H1 (cell line): ENCODE results near the gene DPF1. TPM values are rescaled to one million over a fixed set of nuclear protein-coding genes. Genes with fewer than 3 reads are reported as not detected.

ENCODE experiments used
- CTCF ChIA-PET: fragments of 300-600 bp; sonication (Branson Sonifier 250); formaldehyde crosslinking; loops from one replicate; lab custom pipeline; 2021; ENCODE audit not compliant: partially characterized antibody; lab: Charles Lee
- POLR2A ChIA-PET: fragments of 300-600 bp; sonication (Branson Sonifier 250); formaldehyde crosslinking; loops from one replicate; lab custom pipeline; 2021; ENCODE audit warnings: inconsistent platforms; ENCODE audit not compliant: partially characterized antibody; lab: Charles Lee
- DNase-seq, 2 experiments: peaks; one replicate each; pipeline versions ENCODE4 v3.0.0 to v3.0.0-alpha.2; 2010 to 2022; ENCODE audit warnings: low spot score in 2 of 2, low read depth in 1 of 2, mixed read lengths in 1 of 2
- FAIRE-seq: peaks from 2 replicates; lab custom pipeline; 2011; peaks lifted over from hg19 to GRCh38; lab: Jason Lieb, UNC
- H2AFZ ChIP-seq: 2 replicates; pipeline ENCODE4 v1.8.1; 2012; ENCODE audit warnings: low read length, inconsistent platforms
- H2AK5ac ChIP-seq: 2 replicates; pipeline ENCODE4 v1.6.1; 2013; ENCODE audit warnings: low read depth, low read length
- H2BK120ac ChIP-seq: replicated peaks from 2 replicates; pipeline ENCODE3; 2013; ENCODE audit warnings: low read depth, low read length, inconsistent platforms
- H2BK12ac ChIP-seq: 2 replicates; pipeline ENCODE4 v1.6.1; 2013; ENCODE audit warnings: low read depth, low read length
- H2BK15ac ChIP-seq: 2 replicates; pipeline ENCODE4 v1.6.1; 2013; ENCODE audit warnings: low read length
- H2BK20ac ChIP-seq: 2 replicates; pipeline ENCODE4 v1.6.1; 2013; ENCODE audit warnings: low read length
- H2BK5ac ChIP-seq: 2 replicates; pipeline ENCODE4 v1.6.1; 2013; ENCODE audit warnings: low read depth, low read length
- H3K14ac ChIP-seq: 2 replicates; pipeline ENCODE4 v1.6.1; 2013; ENCODE audit warnings: inconsistent platforms; ENCODE audit not compliant: insufficient read length
- H3K18ac ChIP-seq: 2 replicates; pipeline ENCODE4 v1.6.1; 2013; ENCODE audit warnings: low read length; ENCODE audit errors: extremely low read depth
- H3K23ac ChIP-seq: 2 replicates; pipeline ENCODE4 v1.6.1; 2013; ENCODE audit warnings: inconsistent platforms; ENCODE audit not compliant: insufficient read length
- H3K23me2 ChIP-seq: 2 replicates; pipeline ENCODE4 v1.6.1; 2013; ENCODE audit warnings: low read depth, low read length
- H3K27ac ChIP-seq: 2 replicates; pipeline ENCODE4 v1.6.1; 2011; ENCODE audit warnings: low read depth, low read length, inconsistent platforms
- H3K27me3 ChIP-seq, 4 experiments: replicated peaks in 1 of 4; 1 replicate in 1 of 4; 2 replicates in 3 of 4; pipeline versions ENCODE4 v1.6.1 to v1.8.1; 2011 to 2013; ENCODE audit warnings: low read length in 3 of 4, mild to moderate bottlenecking in 3 of 4, inconsistent platforms in 2 of 4, mixed read lengths in 2 of 4, moderate library complexity in 1 of 4; ENCODE audit not compliant: control insufficient read depth in 3 of 4, insufficient read depth in 3 of 4; ENCODE audit errors: extremely low read depth in 1 of 4
- H3K36me3 ChIP-seq, 4 experiments: 2 replicates each; pipeline versions ENCODE4 v1.6.1 to v1.8.1; 2011 to 2013; ENCODE audit warnings: mild to moderate bottlenecking in 4 of 4, low read length in 3 of 4, moderate library complexity in 2 of 4, control low read depth in 1 of 4, inconsistent platforms in 1 of 4; ENCODE audit not compliant: insufficient read depth in 4 of 4, control insufficient read depth in 2 of 4
- H3K4ac ChIP-seq: replicated peaks from 2 replicates; pipeline ENCODE3; 2013; ENCODE audit warnings: low read length, low read depth, mixed read lengths, inconsistent platforms; ENCODE audit not compliant: insufficient read length
- H3K4me1 ChIP-seq, 4 experiments: replicated peaks in 1 of 4; 1 replicate in 1 of 4; 2 replicates in 3 of 4; pipeline versions ENCODE4 v1.6.1 to v1.8.1; 2011 to 2013; ENCODE audit warnings: low read length in 3 of 4, inconsistent platforms in 2 of 4, mixed read lengths in 1 of 4; ENCODE audit not compliant: insufficient read depth in 4 of 4, control insufficient read depth in 3 of 4
- H3K4me2 ChIP-seq, 2 experiments: 2 replicates each; pipeline versions ENCODE4 v1.6.1 to v1.8.1; 2011 to 2013; ENCODE audit warnings: low read depth in 2 of 2, low read length in 2 of 2, control low read depth in 1 of 2, inconsistent platforms in 1 of 2, mild to moderate bottlenecking in 1 of 2; ENCODE audit not compliant: insufficient read depth in 1 of 2
- H3K4me3 ChIP-seq, 4 experiments: fragments of 200-600, 300-600 bp in 1 of 4; sonication (generic), shearing (Covaris generic), sonication (Bioruptor Twin) in 1 of 4; 2 replicates each; pipeline versions ENCODE4 v1.5.1 to v1.8.1; 2011 to 2016; ENCODE audit warnings: low read length in 4 of 4, low read depth in 3 of 4, control low read depth in 2 of 4, inconsistent platforms in 2 of 4, mild to moderate bottlenecking in 2 of 4, mixed read lengths in 1 of 4, moderate library complexity in 1 of 4; ENCODE audit not compliant: insufficient read depth in 2 of 4; ENCODE audit errors: extremely low read depth in 1 of 4
- H3K56ac ChIP-seq: replicated peaks from 2 replicates; pipeline ENCODE3; 2013; ENCODE audit warnings: low read depth, mild to moderate bottlenecking, mixed read lengths, low read length, inconsistent platforms; ENCODE audit not compliant: insufficient read length
- H3K79me1 ChIP-seq: 2 replicates; pipeline ENCODE4 v1.6.1; 2013; ENCODE audit warnings: low read depth, low read length, control low read depth
- H3K79me2 ChIP-seq, 2 experiments: 2 replicates each; pipeline versions ENCODE4 v1.6.1 to v1.8.1; 2012 to 2013; ENCODE audit warnings: low read length in 2 of 2, mild to moderate bottlenecking in 2 of 2, inconsistent platforms in 1 of 2; ENCODE audit not compliant: insufficient read depth in 2 of 2, control insufficient read depth in 1 of 2
- H3K9ac ChIP-seq, 4 experiments: replicated peaks in 1 of 4; 1 replicate in 1 of 4; 2 replicates in 3 of 4; pipeline versions ENCODE4 v1.6.1 to v1.8.1; 2011 to 2013; ENCODE audit warnings: low read depth in 3 of 4, low read length in 3 of 4, control low read depth in 2 of 4, mild to moderate bottlenecking in 2 of 4, moderate library complexity in 2 of 4, inconsistent platforms in 1 of 4; ENCODE audit errors: extremely low read depth in 1 of 4
- H3K9me3 ChIP-seq, 2 experiments: 2 replicates each; pipeline versions ENCODE4 v1.6.1 to v1.8.1; 2012 to 2013; ENCODE audit warnings: mild to moderate bottlenecking in 2 of 2, moderate library complexity in 2 of 2, control low read depth in 1 of 2, inconsistent platforms in 1 of 2, low read depth in 1 of 2, low read length in 1 of 2, mixed read lengths in 1 of 2; ENCODE audit not compliant: insufficient read depth in 2 of 2
- H4K20me1 ChIP-seq, 2 experiments: replicated peaks in 1 of 2; 2 replicates each; pipeline versions ENCODE3 to v1.8.1; 2011 to 2013; ENCODE audit warnings: inconsistent platforms in 2 of 2, low read length in 2 of 2, mild to moderate bottlenecking in 1 of 2; ENCODE audit not compliant: insufficient read depth in 2 of 2, control insufficient read depth in 1 of 2
- H4K5ac ChIP-seq: 2 replicates; pipeline ENCODE4 v1.6.1; 2013; ENCODE audit warnings: low read length, low read depth, mixed read lengths, inconsistent platforms; ENCODE audit not compliant: insufficient read length
- H4K8ac ChIP-seq: 2 replicates; pipeline ENCODE4 v1.8.0; 2013; ENCODE audit warnings: mild to moderate bottlenecking, moderate library complexity, low read length, inconsistent platforms; ENCODE audit not compliant: insufficient read depth; ENCODE audit errors: extremely low read depth
- H4K91ac ChIP-seq: replicated peaks from 2 replicates; pipeline ENCODE3; 2013; ENCODE audit warnings: low read length, mixed read lengths, inconsistent platforms; ENCODE audit not compliant: insufficient read length
- CTCF ChIP-seq, 3 experiments: IDR thresholded peaks; 1 replicate in 2 of 3; 2 replicates in 1 of 3; pipeline versions ENCODE4 v1.5.1 to v1.6.1; 2011; ENCODE audit warnings: low read length in 3 of 3, mild to moderate bottlenecking in 3 of 3, inconsistent platforms in 2 of 3, low read depth in 1 of 3, moderate library complexity in 1 of 3; ENCODE audit not compliant: insufficient read depth in 1 of 3; ENCODE audit errors: control extremely low read depth in 1 of 3
- EZH2 ChIP-seq: fragments of 200-600 bp; sonication (generic); IDR thresholded peaks from 2 replicates; pipeline ENCODE4 v1.7.1; 2012; ENCODE audit warnings: low read depth, mild to moderate bottlenecking, moderate library complexity, low read length, inconsistent platforms; ENCODE audit not compliant: severe bottlenecking
- SP2 ChIP-seq: IDR thresholded peaks from 2 replicates; pipeline ENCODE4 v1.6.1; 2012; ENCODE audit warnings: mild to moderate bottlenecking, low read length, inconsistent platforms
- SRF ChIP-seq: IDR thresholded peaks from 2 replicates; pipeline ENCODE4 v1.6.1; 2011; ENCODE audit warnings: mild to moderate bottlenecking, low read depth, low read length, moderate library complexity
- USF2 ChIP-seq: IDR thresholded peaks from 2 replicates; pipeline ENCODE4 v1.6.1; 2011; ENCODE audit warnings: low read length, improper control_type of control experiment
- WGBS, 2 experiments: shearing (Covaris generic) in 1 of 2; methylation state at CpG; one replicate each; pipeline versions ENCODE4 v1.1.6 to v1.1.7; 2013 to 2015; ENCODE audit warnings: low lambda C conversion rate in 2 of 2, mixed read lengths in 2 of 2, inconsistent platforms in 1 of 2, low coverage in 1 of 2, missing lambda C conversion rate in 1 of 2; ENCODE audit not compliant: insufficient replicate concordance in 2 of 2, insufficient coverage in 1 of 2, insufficient read length in 1 of 2; ENCODE audit errors: extremely low coverage in 1 of 2, missing lambda C conversion rate in 1 of 2; 5-methylcytosine and 5-hydroxymethylcytosine counted together
- polyA plus RNA-seq, 7 experiments: library from polyadenylated mRNA; depleted of rRNA in 3 of 7; stranded (reverse) in 5 of 7; unstranded in 2 of 7; fragments of >200 nt in 5 of 7; fragments of 200-250 nt in 2 of 7; gene quantifications; 1 replicate in 5 of 7; 2 replicates in 1 of 7; 4 replicates in 1 of 7; pipeline versions ENCODE4 v1.2.1 to v1.2.3, GENCODE V29; 2011 to 2013; ENCODE audit warnings: missing spikeins in 2 of 7, mixed read lengths in 2 of 7
- total RNA-seq: library from RNA; stranded (reverse); fragmentation: NEBNext Ultra II Directional; extraction: Animal tissue kit (Norgen Biotek cat#: 25700); gene quantifications from 2 replicates; pipeline ENCODE4 v1.2.1, GENCODE V29; 2021

DPF1 gene
- total and polyA plus RNA-seq, 2 of the 8 experiments (the other 6 are each of a cell fraction or from before 2014, with no cell fraction given) = 12.9 to 15.6 TPM

- no peak overlapping the region for H3K4me3 ChIP-seq
- no peaks in the 10 kb centered on the region for H3K79me2 ChIP-seq
- FAIRE-seq (no peak), DNase-seq (no peak)
- no peak overlapping the region for H2AK5ac ChIP-seq
- H2BK12ac ChIP-seq = no peak overlapping the region
- WGBS, 2 experiments = 92% methylated on average over 22 of the region's 23 CpGs; no CpG with 5 or more reads in 1 of the 2 experiments
- H3K9ac ChIP-seq = no peak overlapping the region; a peak in 1 of 7 replicates
- no peak overlapping the region for H4K8ac ChIP-seq
- H4K91ac ChIP-seq = no peak overlapping the region
- TF ChIP-seq USF2 (no peak), SRF (no peak), CTCF (IDR thresholded peaks at IDR 0.05; ENCODE audit: control extremely low read depth in 1 of 3, insufficient read depth in 1 of 3, low read depth in 1 of 3, low read length in 3 of 3) (no peak), SP2 (no peak), EZH2 (no peak)
- TF ChIP-seq, all 59 proteins: peak for 0
- H3K4ac ChIP-seq = no peak overlapping the region
- no peak overlapping the region for H3K14ac ChIP-seq
- no peaks in the 10 kb centered on the region for H3K27me3 ChIP-seq
- no peaks in the 10 kb centered on the region; the same call in 1 of the 2 replicates for H3K23me2 ChIP-seq
- ChIA-PET POLR2A (interaction anchor here (1.0 kb wide), 1 partner anchor 14 kb away, joined by 3 read pairs; no protein-coding TSS in a partner anchor), CTCF (interaction anchor here (1.6 to 2.3 kb wide), 2 partner anchors 22 to 24 kb away, joined by 4 to 7 read pairs; no protein-coding TSS in a partner anchor)
- no peak overlapping the region for H3K27ac ChIP-seq
- H2BK5ac ChIP-seq = no peak overlapping the region
- H4K5ac ChIP-seq = no peak overlapping the region
- peaks cover 9 to 25% (median 18%) of the 10 kb centered on the region in 4 experiments; a peak in 6 of 8 replicates for H3K36me3 ChIP-seq
- no peak overlapping the region for H2BK120ac ChIP-seq
- no peak overlapping the region for H3K56ac ChIP-seq
- H4K20me1 ChIP-seq = peaks cover 0 to under 1% of the 10 kb centered on the region in 2 experiments
- H2BK15ac ChIP-seq = no peak overlapping the region
- no peak overlapping the region for H3K4me2 ChIP-seq
- H3K79me1 ChIP-seq = no peaks in the 10 kb centered on the region
- H3K4me1 ChIP-seq = peaks cover 0 to 3% (median 2%) of the 10 kb centered on the region in 4 experiments; a peak in 5 of 7 replicates
- no peak overlapping the region for H3K18ac ChIP-seq
- H2AFZ ChIP-seq = no peak overlapping the region
- H2BK20ac ChIP-seq = no peak overlapping the region
- no peak overlapping the region for H3K23ac ChIP-seq
- peaks cover 9 to 11% of the 10 kb centered on the region in 2 experiments; a peak in 3 of 4 replicates for H3K9me3 ChIP-seq
These were observed 60.4 kb downstream of the DPF1 start for GRCh38 chr19:38163419-38164290.
